Urothelium cell line (cell line): ENCODE measurements around the gene DICER1.

ENCODE experiments used
- DNase-seq: peaks from one replicate; pipeline ENCODE4 v3.0.0; 2011; ENCODE audit warnings: low spot score, mixed read lengths
- FAIRE-seq: peaks from 2 replicates; lab custom pipeline; 2011; peaks lifted over from hg19 to GRCh38; lab: Jason Lieb, UNC

DICER1 gene

DNA sequence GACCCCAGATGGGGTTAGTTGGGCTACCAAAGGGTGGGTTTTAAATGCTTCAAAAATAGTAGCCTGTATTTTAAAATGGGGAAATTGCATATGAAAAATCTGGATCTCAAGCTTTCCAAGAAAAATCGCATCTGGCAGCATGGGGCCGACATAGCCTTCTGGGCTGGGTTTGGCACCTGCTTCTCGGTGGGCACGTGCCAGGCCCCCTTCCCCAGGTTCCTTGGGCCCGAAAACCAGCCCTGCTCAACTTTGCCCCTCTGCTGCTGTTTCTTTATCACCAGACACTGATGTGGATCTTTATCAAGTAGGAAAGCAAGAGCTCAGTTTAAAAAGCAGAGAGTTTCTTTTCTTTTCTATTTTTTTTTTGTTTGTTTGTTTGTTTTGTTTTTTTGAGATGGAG lies 95.1 kb downstream of the DICER1 start:
- DNase-seq (no peak), FAIRE-seq (no peak)

DNA sequence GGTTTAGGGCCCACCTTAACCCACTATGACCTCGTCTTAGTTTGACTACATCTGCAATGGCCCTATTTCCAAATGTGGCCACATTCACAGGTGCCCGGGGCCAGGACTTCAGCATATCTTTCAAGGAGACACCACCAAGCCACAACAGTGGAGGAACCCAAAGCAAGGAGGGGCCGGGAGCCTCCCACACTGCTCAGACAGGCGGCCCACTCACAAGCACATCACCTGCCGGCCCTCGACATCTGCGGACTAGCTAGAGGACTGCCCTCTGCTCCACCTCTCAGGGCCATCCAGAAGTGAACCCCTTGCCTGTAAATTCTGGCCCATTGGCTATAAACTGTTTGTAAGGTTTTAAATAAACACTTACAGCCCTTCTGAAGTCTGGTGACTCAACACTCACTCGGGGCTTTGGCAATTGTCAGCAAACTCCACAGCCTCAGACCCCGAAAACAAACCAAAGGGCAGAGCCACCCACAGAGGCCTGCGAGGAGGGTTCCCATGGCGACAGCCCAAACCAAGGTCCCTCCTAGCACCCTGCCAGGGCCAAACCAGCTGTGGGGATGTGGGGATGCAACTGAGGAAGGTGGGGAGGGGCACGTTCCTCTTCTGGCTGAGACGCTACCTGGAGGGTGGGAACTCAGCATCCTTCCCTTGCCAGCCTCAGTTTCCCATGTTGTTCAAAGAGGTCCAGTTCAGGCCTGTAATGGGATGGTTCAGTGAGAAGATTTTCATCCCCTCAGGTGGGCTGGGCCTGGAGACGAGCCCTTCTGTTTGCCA lies 95.8 kb downstream of the DICER1 start:
- DNase-seq: no peak
- no peak for FAIRE-seq

DNA sequence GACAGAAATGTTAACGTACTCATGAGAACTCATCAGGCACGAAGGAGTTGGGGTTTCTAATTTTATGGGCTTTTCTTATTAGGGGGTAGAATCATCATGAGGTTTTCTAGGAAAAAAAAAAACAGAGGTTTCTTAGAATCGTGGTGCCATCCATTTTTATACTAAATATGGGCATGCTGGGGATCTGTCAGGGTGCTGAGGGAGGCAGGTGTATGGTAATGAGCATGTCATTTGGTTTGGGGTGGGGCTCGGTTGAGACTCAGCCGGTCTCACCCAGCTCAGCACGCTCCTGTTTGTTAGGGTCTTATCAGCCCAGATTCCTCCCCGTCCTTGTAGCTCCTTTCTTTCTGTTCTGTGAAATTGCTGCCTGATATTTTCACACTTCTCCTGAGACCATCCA lies 98.2 kb downstream of the DICER1 start:
- DNase-seq (no peak), FAIRE-seq (no peak)

DNA sequence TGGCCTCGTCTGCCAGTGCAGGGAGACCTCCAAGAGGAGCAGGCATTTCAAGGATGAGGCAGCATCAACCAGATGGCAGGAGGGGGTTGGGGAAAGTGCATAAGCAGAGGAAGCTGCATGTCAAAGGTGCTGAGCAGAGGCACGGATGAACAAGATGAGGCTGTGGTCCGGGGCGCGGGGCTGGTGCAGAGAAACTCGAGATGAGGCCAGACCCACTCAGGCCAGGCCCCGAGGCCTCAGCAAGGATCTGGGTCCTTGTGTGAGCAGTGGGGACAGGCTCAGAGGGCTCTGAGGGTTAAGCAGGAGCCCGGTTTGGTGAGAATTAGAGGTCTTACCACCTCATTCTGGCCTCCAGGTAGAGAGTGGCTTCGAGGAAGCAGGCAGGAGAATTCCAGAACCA lies 98.8 kb downstream of the DICER1 start:
- FAIRE-seq (no peak), DNase-seq (no peak)

DNA sequence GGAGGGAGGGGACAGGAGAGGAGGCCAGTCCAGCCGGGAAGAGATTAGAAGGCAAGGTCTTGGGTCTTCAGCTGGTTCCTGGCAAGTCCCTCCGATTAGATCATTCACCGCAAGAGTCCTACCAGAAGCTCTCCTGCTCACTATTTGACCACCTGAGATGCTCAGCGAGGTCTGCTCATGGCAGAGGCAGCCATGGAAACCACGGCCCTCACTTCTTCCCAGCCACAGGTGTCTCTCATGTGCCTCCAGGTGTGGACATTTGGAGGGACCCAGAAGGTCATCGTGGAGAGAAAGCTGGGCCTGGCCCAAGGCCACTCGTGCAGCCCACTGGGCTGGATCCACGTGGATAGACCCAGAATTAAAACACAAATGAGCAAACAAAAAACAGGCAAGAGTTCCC lies 99.5 kb downstream of the DICER1 start:
- DNase-seq: no peak
- no peak for FAIRE-seq

DNA sequence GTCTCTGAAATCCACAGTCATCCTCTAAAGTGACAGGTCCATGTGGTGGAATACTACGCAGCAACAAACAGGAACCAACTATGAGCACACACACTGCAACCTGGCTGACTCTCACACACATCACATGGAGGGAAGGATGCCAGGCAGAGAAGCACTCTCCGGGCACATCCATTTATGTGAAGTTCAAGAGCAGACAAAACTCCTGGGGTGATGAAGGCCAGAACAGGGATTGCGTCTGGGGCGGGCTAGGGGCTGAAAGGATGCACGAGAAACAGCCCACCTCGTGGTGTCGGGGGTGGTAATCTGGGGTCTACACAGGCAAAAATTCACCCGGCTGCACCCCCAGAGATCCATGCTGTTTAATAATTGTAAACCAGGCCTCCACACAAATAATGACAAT lies 100.2 kb downstream of the DICER1 start:
- DNase-seq (no peak), FAIRE-seq (no peak)

DNA sequence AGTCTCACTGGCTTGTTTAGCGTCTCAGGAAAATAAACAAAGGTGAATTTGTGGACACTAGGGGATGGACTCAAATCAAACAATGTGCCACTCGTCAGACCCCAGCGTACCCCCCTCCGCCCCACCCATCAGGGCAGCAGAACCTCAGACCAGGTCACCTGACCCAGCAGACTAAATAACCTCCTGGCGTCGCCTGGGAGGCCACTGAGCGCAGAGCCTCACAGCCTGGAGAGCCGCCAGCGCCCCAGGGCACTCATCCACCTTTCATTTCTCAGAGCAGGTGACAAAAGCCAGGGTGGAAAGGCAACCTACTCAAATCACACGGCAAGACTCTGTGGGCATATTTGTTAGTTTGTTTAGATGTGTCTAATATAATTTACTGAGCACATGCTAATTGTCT lies 100.9 kb downstream of the DICER1 start:
- DNase-seq (no peak), FAIRE-seq (no peak)

DNA sequence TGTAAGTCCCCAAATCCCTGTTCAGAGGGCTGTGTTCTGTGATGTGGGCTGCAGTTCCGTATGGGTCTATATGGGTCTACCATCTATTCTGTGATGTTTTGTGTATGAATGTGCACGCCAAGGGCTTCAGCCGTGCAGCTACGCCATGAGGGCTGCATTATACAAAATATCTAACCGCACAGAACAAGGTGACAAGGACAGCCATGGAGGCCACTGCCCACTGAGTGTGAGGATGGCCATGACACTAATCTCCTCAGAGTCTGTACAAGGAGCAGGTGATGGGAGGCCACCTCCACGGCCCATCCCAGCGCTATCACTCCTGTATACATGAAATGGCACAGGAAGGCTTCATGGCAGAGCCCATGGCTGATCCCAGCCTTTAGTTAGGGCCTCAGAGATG lies 102.0 kb downstream of the DICER1 start:
- FAIRE-seq (no peak), DNase-seq (no peak)

DNA sequence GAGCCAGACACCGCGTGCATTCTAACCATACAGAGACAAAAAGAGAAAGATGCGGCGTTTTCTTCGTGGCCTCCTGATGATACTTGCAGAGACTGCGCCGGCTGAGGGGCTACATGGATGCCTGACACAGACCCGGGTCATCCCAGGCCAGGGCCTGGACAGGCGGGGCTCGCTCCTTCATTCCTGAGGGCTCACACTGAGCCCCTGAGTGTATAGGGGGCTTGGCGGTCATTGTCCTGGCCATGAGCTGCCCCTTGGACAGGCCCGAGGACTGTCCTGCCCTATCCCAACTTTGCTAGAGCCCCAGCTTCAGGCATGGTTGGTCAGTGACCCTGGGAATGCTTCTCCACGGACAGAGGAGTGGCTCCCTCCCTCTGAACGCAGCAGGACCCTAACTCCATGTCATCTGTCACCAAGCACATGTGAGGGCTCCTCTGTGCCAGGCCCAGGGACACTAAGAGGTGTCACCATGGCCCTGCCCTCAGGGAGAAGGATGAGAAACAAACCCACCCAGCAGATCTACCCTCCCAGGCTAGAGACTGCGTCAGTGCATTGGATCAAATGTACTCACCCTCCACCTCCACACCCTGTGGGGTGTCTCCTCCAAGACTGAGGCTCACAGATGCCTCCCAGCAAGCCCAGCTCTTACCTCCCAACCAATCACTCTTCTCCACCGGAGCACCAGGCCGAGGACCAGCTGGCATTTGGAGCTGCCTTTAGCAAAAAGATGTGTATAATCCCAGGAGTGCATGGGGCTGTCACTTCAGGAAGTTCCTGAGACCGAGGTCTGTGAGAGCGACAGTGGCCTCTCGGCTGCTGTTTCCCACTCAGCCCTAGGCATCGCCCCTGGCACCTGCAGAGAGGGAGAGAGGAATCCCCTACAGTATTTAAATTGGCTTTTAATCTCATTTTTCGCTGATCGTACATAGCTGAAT lies 102.7 kb downstream of the DICER1 start:
- no peak for DNase-seq
- FAIRE-seq: no peak

DNA sequence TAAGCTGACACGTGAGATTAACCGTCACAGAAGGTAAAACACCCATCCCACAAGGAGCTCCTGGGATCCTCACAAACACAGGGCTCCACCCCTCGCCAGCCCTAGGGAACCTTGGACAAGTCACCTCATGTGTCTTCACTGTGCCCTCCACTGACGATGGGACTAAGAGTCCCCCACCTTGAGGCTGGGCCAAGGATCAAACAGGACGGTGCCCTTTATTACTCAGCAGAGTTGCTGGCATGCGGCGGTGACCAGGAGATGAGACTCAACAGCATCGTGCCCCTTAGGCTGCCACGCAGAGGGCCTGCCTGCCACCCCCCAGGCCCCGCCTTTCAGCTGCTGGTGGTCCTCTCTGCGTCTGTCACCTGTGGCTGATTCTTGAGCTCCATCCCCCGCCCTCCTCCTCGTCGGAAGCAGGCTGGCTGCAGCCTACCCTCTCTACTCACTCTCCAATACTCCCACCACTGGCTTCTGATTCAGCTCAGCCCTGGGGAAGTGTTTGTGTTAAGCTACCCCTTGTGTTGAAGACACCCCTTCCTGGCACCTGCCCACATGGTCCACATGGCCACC lies 105.2 kb downstream of the DICER1 start:
- no peak for FAIRE-seq
- no peak for DNase-seq

DNA sequence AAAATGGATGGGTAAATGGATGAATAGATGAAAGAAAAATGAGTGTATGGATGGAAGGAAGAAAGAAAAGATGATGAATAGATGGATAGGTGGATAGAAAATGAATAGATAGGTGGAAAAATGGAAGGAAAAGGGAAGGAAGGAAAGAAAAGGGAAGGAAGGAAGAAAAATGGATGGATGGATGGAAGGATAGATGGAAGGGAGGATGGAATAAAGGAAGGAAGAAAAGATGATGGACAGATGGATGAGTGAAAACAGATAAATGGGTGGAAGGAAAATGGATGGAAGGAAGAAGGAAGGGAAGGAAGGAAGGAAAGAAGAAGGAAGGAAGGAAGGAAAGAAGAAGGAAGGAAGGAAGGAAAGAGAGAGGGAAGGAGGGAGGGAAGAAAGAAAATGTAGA lies 107.4 kb downstream of the DICER1 start:
- FAIRE-seq (no peak), DNase-seq (no peak)

DNA sequence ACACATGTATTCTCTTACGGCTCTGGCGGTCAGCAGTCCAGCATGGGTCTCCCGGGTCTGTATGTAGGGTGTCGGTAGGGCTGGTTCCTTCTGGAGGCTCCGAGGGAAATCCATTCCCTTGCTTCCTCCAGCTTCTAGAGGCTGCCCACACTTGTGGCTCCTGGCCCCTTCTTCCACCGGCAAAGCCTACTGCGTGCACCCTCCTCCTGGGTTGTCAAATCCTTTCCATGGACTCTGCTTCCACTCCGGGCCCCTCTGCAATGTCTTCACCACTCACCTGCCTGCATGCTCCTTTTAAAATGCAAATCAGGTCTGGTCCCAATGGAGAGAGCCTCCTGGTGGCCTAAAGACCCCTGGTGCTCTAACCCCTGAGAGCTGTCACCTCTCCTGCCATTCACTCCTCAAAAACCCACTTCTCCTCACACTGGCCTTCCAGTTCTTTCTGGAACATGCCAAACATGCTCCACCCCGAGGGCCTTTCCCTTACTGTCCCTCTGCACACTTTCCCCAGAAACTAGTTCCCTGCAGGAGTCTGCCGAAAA lies 108.5 kb downstream of the DICER1 start:
- DNase-seq: no peak
- no peak for FAIRE-seq

DNA sequence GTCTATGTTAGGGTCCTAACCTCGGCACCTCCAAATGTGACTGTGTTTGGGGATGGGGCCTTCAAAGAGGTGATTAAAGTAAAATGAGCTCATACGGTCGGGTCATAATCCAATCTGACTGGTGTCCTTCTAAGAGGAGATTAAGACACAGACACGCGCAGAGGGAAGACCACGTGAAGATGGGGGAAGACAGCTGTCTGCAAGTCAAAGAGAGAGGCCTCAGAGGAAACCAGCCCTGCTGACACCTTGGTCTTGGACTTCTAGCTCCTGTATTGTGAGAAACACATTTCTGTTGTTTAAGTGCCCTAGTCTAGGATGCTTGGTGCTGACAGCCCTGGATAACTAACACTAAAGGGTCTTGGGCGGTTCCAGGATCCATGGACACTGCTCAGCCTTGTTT lies 109.6 kb downstream of the DICER1 start:
- DNase-seq: no peak
- FAIRE-seq: no peak

DNA sequence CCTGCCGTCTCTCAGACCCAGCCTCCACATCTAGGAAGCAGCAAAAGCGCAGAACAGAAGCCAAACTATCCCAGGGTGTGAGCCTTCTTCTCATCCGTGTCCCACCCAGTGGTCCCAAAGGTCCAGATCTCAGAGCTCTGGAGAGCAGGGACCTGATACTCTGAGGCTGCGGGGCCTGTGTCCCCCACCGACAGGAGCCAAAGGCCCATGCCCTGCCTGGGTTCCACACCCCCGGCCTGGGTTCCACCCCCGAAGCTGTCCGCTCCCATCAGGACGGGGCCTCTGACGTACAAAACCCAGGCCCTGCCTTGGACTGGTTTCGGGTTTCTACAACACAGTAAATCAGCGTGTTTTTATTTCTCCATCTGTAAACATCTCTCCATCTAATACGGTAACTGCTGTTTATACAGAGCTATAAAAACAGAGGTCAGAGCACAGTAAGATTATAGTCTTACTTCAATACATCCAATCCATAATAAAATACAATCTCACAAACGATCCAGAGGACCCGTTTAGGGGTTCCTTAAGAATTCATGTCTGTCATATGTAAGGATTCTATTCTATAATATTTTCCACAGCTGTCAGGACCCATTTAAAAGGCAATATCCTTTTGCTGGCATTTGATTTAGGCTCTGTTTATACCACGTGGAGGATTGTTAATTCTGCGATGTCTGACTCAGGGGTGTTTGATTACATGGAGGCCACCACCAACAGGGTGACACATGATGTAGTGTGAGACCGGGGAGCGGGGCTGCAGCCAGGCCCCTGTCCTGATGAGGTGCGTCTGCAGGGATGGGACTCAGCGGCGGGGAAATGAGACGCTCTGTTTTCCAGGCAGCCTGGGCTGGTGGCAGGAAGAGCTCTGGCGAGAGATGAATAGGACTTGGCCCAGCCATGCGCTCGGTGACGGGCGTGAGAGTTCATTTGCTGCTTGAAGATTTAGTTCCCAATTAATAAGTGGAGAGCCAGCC lies 110.3 kb downstream of the DICER1 start:
- no peak for FAIRE-seq
- no peak for DNase-seq

DNA sequence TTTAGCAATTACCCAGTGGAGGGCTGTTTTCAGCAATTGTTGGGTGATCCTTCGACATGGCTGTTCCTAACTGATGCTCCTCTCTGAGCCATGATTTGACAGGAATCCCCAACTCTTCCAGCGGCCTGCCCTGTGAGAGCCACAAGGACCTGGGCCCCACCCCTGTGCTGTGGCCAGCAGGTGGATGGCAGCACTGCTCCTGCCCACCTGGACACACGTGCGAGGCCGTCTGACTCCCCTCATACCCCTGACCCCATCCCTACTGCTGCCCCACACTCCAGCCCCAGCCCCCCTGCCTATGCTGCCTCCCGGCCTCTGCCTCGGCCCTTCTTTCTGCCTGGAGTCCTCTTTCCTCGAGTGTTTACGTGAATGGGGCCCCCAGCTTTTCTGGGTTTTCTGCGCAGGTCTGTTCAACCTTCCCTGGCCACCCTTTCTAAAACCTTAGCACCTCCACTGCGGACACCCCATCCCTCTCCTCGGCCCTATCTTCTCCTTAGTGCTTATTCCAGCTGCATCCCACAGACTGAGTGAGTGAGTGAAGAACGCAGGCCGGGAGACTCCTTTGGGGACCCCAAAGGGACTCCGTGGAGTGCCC lies 111.4 kb downstream of the DICER1 start:
- DNase-seq (no peak), FAIRE-seq (no peak)

DNA sequence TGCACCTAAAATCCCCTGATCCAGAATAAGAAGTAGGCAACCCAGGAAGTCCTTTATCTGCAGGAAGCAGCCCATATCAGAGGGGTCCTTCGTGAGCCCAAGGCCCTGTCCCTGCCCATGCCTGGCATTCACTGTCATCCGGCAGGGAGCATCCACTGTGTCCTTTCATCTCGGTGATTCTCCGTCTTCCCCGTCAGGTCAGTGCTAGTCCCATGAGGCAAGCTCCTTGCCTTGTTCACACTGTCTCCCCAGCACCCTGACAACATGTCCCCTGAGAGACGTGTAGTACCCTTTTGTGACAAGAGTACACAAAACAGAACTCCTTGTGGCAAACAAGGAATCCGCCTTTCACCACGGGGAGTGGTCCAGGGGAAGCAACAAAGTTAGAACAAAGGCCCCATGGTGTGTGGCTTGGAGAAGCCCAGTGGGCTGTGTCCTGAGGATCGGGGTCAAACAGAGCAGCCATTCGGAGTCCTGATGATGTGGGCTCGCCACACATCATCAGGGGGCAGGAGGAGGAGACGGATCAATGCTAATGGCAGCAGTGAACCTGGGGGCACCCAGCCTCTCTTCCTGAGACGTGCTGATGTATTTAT lies 112.1 kb downstream of the DICER1 start:
- no peak for DNase-seq
- no peak for FAIRE-seq

DNA sequence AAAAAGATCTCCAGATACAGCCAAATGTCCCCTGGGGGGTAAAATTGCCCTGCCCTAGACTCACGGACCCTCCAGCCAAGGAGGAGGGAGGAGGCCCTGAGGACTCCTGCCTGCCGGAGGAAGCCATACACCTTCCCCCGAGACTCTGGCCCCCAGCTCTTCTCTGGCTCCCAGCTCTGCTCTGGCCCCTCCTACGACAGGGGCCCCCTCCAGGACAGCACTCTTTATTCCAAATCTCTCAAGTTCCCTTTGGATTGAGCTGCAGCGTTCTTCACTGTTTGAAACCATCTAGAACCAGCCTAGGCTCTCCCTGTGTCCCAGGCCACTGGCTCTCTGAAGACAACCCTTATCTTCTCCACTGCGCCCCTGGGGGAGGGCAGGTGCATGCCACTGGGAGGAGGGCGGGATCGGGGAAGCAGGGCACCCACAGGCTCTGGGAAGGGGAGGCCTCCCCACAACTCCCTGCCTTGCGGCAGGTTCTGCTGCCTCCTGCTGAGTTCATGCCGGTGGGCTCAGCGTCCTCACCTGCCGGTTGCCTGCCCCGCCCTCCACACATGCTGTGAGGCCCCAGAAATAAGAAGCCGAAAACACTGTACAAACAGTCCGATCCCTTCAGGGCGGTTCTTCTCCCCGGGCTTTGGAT lies 112.7 kb downstream of the DICER1 start:
- DNase-seq (no peak), FAIRE-seq (no peak)

DNA sequence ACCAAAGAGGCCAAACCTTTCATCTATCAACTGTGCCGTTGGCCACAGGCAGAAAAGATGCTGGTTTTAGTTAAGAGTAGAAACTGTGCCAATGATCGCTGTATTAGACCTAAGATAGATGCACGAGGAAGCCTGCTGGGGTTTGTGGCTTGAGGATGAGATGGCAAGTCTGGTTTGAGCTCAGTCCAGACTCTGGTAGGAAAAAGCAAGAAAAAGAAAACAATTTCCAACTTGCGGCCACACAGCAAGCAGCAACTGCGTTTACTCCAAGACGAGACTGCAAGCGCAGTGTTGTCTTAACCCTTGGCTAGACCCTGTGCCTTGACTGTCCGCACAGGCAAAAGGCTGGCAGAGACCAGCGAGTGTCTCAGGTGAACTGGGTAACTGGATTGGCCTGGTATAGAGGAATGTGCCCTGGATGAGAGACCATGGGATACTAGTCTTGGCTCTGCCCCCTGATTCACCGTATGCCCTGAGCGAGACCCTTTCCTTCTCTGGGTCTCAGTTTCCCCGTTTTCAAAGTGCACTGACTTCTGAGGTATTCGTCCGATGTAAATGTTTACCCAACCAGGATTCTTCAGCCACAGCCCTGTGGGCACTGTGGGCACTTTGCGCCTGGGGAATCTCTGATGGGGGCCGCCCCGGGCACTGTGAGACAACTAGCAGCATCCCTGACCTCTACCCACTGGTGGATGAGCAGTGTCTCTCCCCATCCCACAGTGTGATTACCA lies 113.4 kb downstream of the DICER1 start:
- no peak for FAIRE-seq

More for the DNA sequence above, 113.4 kb downstream of the DICER1 start:
- DNase-seq: no peak
